Endometrial microvascular endothelial cells (primary cell): ENCODE results near the gene AOX1. TPM values are rescaled to one million over a fixed set of nuclear protein-coding genes. Genes with fewer than 3 reads are reported as not detected.
"Not testable (repeated sequence)": the region's sequence is repeated elsewhere in the genome, so short reads cannot be mapped to it uniquely, and the experiment has no call there.

Source experiments
- in situ Hi-C: cut with HindIII; loops from 2 replicates; pipeline ENCODE4 v1.10.0; 2017; ENCODE audit warnings: low sequenced_read_pairs, low pct_unique_long_range_greater_than_20kb; ENCODE audit errors: inconsistent ontology term
- total RNA-seq: library from RNA; depleted of rRNA; stranded (reverse); fragments of >200 nt; gene quantifications from one replicate; pipeline ENCODE4 v1.2.3, GENCODE V29; 2015; ENCODE audit errors: inconsistent ontology term

The AOX1 gene
- total RNA-seq, 1 donor from 2014 or later = 24.7 TPM

- in situ Hi-C loops = no loop called here
Measured at GRCh38 chr2:200599206-200599605, 13.4 kb downstream of the AOX1 start.

- in situ Hi-C loops = no loop called here
Measured at GRCh38 chr2:200600549-200601225, 14.9 kb downstream of the AOX1 start.

- in situ Hi-C loops = no loop called here
Measured at GRCh38 chr2:200602584-200602983, 16.8 kb downstream of the AOX1 start.

GRCh38 chr2:200603972-200604371 is 18.2 kb downstream of the AOX1 start:
- in situ Hi-C loops = no loop called here

- in situ Hi-C loops = no loop called here
Measured at GRCh38 chr2:200604571-200605255, 18.9 kb downstream of the AOX1 start.

GRCh38 chr2:200608341-200609027 is 22.7 kb downstream of the AOX1 start:
- in situ Hi-C loops = no loop called here

GRCh38 chr2:200609028-200609614 is 23.3 kb downstream of the AOX1 start:
- in situ Hi-C loops = no loop called here

GRCh38 chr2:200610217-200610616 is 24.4 kb downstream of the AOX1 start:
- in situ Hi-C loops = not testable (repeated sequence)

- in situ Hi-C loops = no loop called here
Measured at GRCh38 chr2:200613692-200614091, 27.9 kb downstream of the AOX1 start.

GRCh38 chr2:200614249-200614648 is 28.4 kb downstream of the AOX1 start:
- in situ Hi-C loops = no loop called here

- in situ Hi-C loops = no loop called here
Measured at GRCh38 chr2:200615247-200615646, 29.4 kb downstream of the AOX1 start.

GRCh38 chr2:200616193-200616592 is 30.4 kb downstream of the AOX1 start:
- in situ Hi-C loops = no loop called here

- in situ Hi-C loops = no loop called here
Measured at GRCh38 chr2:200616656-200617055, 30.8 kb downstream of the AOX1 start.

- in situ Hi-C loops = no loop called here
Measured at GRCh38 chr2:200617156-200618053, 31.6 kb downstream of the AOX1 start.

GRCh38 chr2:200618054-200618419 is 32.2 kb downstream of the AOX1 start:
- in situ Hi-C loops = no loop called here

GRCh38 chr2:200618590-200619021 is 32.8 kb downstream of the AOX1 start:
- in situ Hi-C loops = no loop called here

- in situ Hi-C loops = no loop called here
Measured at GRCh38 chr2:200619279-200619678, 33.5 kb downstream of the AOX1 start.

GRCh38 chr2:200620606-200621390 is 35.0 kb downstream of the AOX1 start:
- in situ Hi-C loops = no loop called here
